Neuronal stem cell (in vitro differentiated cells): ENCODE results near the gene KRT84.

ENCODE experiments used
- DNase-seq: peaks from one replicate; pipeline ENCODE4 v3.0.0-alpha.2; 2013; ENCODE audit warnings: low spot score
- H2AFZ ChIP-seq: one replicate; pipeline ENCODE4 v1.6.1; 2013; ENCODE audit warnings: mild to moderate bottlenecking, low read length, inconsistent platforms
- H2AK5ac ChIP-seq: 2 replicates; pipeline ENCODE4 v1.6.1; 2013; ENCODE audit warnings: low read depth, mild to moderate bottlenecking, inconsistent platforms, low read length, moderate library complexity, mixed read lengths
- H2BK120ac ChIP-seq: 2 replicates; pipeline ENCODE4 v1.6.1; 2013; ENCODE audit warnings: low read depth, mild to moderate bottlenecking, inconsistent platforms, low read length, moderate library complexity, mixed read lengths
- H2BK12ac ChIP-seq: one replicate; pipeline ENCODE4 v1.6.1; 2013; ENCODE audit warnings: low read length, inconsistent platforms
- H2BK15ac ChIP-seq: 2 replicates; pipeline ENCODE4 v1.6.1; 2013; ENCODE audit warnings: mild to moderate bottlenecking, low read length, inconsistent platforms, mixed read lengths
- H2BK5ac ChIP-seq: one replicate; pipeline ENCODE4 v1.6.1; 2013; ENCODE audit warnings: inconsistent platforms, mild to moderate bottlenecking, low read length, moderate library complexity
- H3K14ac ChIP-seq: one replicate; pipeline ENCODE4 v1.6.1; 2013; ENCODE audit warnings: low read length, inconsistent platforms
- H3K18ac ChIP-seq: 2 replicates; pipeline ENCODE4 v1.6.1; 2013; ENCODE audit warnings: low read length, inconsistent platforms
- H3K23ac ChIP-seq: 2 replicates; pipeline ENCODE4 v1.6.1; 2013; ENCODE audit warnings: low read depth, mild to moderate bottlenecking, mixed read lengths, low read length, inconsistent platforms; ENCODE audit not compliant: poor library complexity
- H3K27ac ChIP-seq: replicated peaks from 3 replicates; pipeline ENCODE4 v1.5.1; 2013; ENCODE audit warnings: low read length, inconsistent platforms
- H3K27me3 ChIP-seq, 3 experiments: 2 replicates each; pipeline ENCODE4 v1.6.1; 2013; ENCODE audit warnings: low read length in 3 of 3, mild to moderate bottlenecking in 2 of 3, inconsistent platforms in 1 of 3, low read depth in 1 of 3, mixed read lengths in 1 of 3, moderate library complexity in 1 of 3; ENCODE audit not compliant: control insufficient read depth in 3 of 3, insufficient read depth in 3 of 3
- H3K36me3 ChIP-seq, 2 donors: replicated peaks in 1 of 2; 2 replicates each; pipeline ENCODE4 v1.6.1; 2013; ENCODE audit warnings: low read length in 2 of 2; ENCODE audit not compliant: control insufficient read depth in 2 of 2, insufficient read depth in 2 of 2
- H3K4ac ChIP-seq: 2 replicates; pipeline ENCODE4 v1.6.1; 2013; ENCODE audit warnings: inconsistent platforms, mild to moderate bottlenecking, low read length, moderate library complexity
- H3K4me1 ChIP-seq, 2 donors: 1 replicate in 1 of 2; 2 replicates in 1 of 2; pipeline ENCODE4 v1.6.1; 2013; ENCODE audit warnings: low read length in 2 of 2, low read depth in 1 of 2; ENCODE audit not compliant: control insufficient read depth in 2 of 2, insufficient read depth in 1 of 2
- H3K4me2 ChIP-seq: one replicate; pipeline ENCODE4 v1.6.1; 2013; ENCODE audit warnings: mild to moderate bottlenecking, low read length, inconsistent platforms; ENCODE audit not compliant: insufficient read depth, poor library complexity, severe bottlenecking
- H3K4me3 ChIP-seq, 2 donors: 2 replicates each; pipeline ENCODE4 v1.5.1; 2013; ENCODE audit warnings: low read length in 2 of 2, mild to moderate bottlenecking in 2 of 2, inconsistent platforms in 1 of 2, moderate library complexity in 1 of 2
- H3K79me1 ChIP-seq: one replicate; pipeline ENCODE4 v1.6.1; 2013; ENCODE audit warnings: low read depth, mild to moderate bottlenecking, inconsistent platforms, low read length, moderate library complexity
- H3K9ac ChIP-seq: one replicate; pipeline ENCODE4 v1.6.1; 2013; ENCODE audit warnings: mild to moderate bottlenecking, low read depth, low read length, inconsistent platforms; ENCODE audit not compliant: poor library complexity
- H3K9me3 ChIP-seq, 2 donors: replicated peaks in 1 of 2; 2 replicates each; pipeline versions ENCODE3 to v1.6.1; 2013; ENCODE audit warnings: low read length in 2 of 2, mild to moderate bottlenecking in 2 of 2, inconsistent platforms in 1 of 2, low read depth in 1 of 2, mixed read lengths in 1 of 2, moderate library complexity in 1 of 2; ENCODE audit not compliant: control insufficient read depth in 2 of 2, insufficient read depth in 1 of 2
- H4K8ac ChIP-seq: one replicate; pipeline ENCODE4 v1.6.1; 2013; ENCODE audit warnings: low read depth, mild to moderate bottlenecking, inconsistent platforms, low read length, moderate library complexity
- H4K91ac ChIP-seq: one replicate; pipeline ENCODE4 v1.6.1; 2013; ENCODE audit warnings: low read length, low read depth, mild to moderate bottlenecking, inconsistent platforms; ENCODE audit not compliant: poor library complexity
- WGBS, 2 donors: extraction: QIAGEN DNeasy Blood & Tissue Kit; methylation state at CpG; one replicate each; pipeline ENCODE4 v1.1.7; 2013; ENCODE audit warnings: missing lambda C conversion rate in 2 of 2, mixed read lengths in 1 of 2; ENCODE audit not compliant: insufficient read length in 2 of 2, insufficient replicate concordance in 1 of 2; ENCODE audit errors: extremely low coverage in 2 of 2; 5-methylcytosine and 5-hydroxymethylcytosine counted together

Gene KRT84

DNA sequence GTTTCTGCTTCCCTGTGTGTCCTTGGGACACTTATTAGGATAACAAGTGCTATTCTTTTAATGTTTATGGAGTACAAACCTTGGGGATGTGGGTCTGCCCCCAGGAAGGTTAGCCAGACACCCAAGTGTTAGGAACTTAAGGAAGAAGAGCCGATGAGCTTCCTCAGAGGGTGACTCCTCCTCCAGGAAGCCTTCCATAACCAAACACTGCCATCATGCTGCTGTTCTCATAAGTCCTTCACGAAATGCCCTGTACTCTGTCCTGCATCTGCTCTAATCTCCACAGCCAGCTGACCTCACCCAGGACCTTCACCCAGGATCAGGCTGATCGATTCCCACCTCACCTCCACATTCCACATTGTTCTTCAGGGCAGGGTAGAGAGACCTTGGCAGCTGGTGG, 16.9 kb downstream of the KRT84 start:
- WGBS, 2 donors: no CpG with 5 or more reads among the region's 3 CpGs
- H3K18ac ChIP-seq: no peak overlapping the region
- H4K91ac ChIP-seq: no peak overlapping the region
- H3K23ac ChIP-seq: no peak overlapping the region
- H3K27ac ChIP-seq: no peak overlapping the region
- no peak overlapping the region for H2BK15ac ChIP-seq
- no peaks in the 10 kb centered on the region for H3K9me3 ChIP-seq
- no peak overlapping the region for H3K14ac ChIP-seq
- no peaks in the 10 kb centered on the region for H3K79me1 ChIP-seq
- H2AK5ac ChIP-seq: no peak overlapping the region
- H3K4ac ChIP-seq: no peak overlapping the region
- no peak overlapping the region for H2BK5ac ChIP-seq
- peaks cover 0 to 2% of the 10 kb centered on the region in 2 donors for H3K4me1 ChIP-seq
- H3K4me2 ChIP-seq: no peak overlapping the region
- no peak overlapping the region for H4K8ac ChIP-seq
- no peak overlapping the region for H3K4me3 ChIP-seq
- H2BK120ac ChIP-seq: no peak overlapping the region
- H3K36me3 ChIP-seq: no peaks in the 10 kb centered on the region
- H3K9ac ChIP-seq: no peak overlapping the region
- no peak for DNase-seq
- no peak overlapping the region for H2AFZ ChIP-seq
- H2BK12ac ChIP-seq: no peak overlapping the region
- H3K27me3 ChIP-seq: peaks cover 0 to 5% (median 0%) of the 10 kb centered on the region in 3 experiments

GRCh38 chr12:52367876-52368275, 17.6 kb downstream of the KRT84 start:
- no peak overlapping the region for H3K4ac ChIP-seq
- WGBS, 2 donors: no CpG with 5 or more reads among the region's 6 CpGs

GRCh38 chr12:52366738-52367485, 18.5 kb downstream of the KRT84 start, which contains the start of gene KRT85:
Gene KRT85 (minus strand): TSS chr12:52367481. CDS start chr12:52367405, 76 bp downstream.
- no CpG with 5 or more reads among the region's 42 CpGs for WGBS, 2 donors
- Histone ChIP-seq H3K4me1 (peaks cover 0 to 2% of the 10 kb centered on the region in 2 donors), H2BK120ac (no peak within 1 kb of the TSS), H3K79me1 (no peaks in the 10 kb centered on the region), H3K23ac (peak within 1 kb of the TSS; percentile 14), H2AFZ (no peak within 1 kb of the TSS), H3K4me2 (no peak within 1 kb of the TSS), H3K18ac (peak within 1 kb of the TSS; percentile 74), H3K9me3 (no peaks in the 10 kb centered on the region), H3K14ac (no peak within 1 kb of the TSS), H3K27ac (no peak within 1 kb of the TSS), H3K36me3 (no peaks in the 10 kb centered on the region), H4K91ac (no peak within 1 kb of the TSS), H3K4ac (no peak within 1 kb of the TSS), H3K4me3 (no peak within 1 kb of the TSS), H2AK5ac (peak within 1 kb of the TSS; percentile 22), H2BK5ac (no peak within 1 kb of the TSS), H2BK12ac (no peak within 1 kb of the TSS), H4K8ac (peak within 1 kb of the TSS; percentile 45), H2BK15ac (no peak within 1 kb of the TSS), H3K27me3 (peaks cover 0 to 5% (median 0%) of the 10 kb centered on the region in 3 experiments), H3K9ac (peak within 1 kb of the TSS; percentile 34)
- no peak for DNase-seq

More at GRCh38 chr12:52367876-52368275, 17.6 kb downstream of the KRT84 start:
- Histone ChIP-seq H2BK15ac (no peak overlapping the region), H2BK12ac (no peak overlapping the region), H2BK5ac (no peak overlapping the region), H3K79me1 (no peaks in the 10 kb centered on the region), H3K18ac (no peak overlapping the region), H3K23ac (no peak overlapping the region), H3K27ac (no peak overlapping the region), H3K4me1 (peaks cover 0 to 2% of the 10 kb centered on the region in 2 donors), H2AK5ac (no peak overlapping the region), H3K36me3 (no peaks in the 10 kb centered on the region), H3K4me3 (no peak overlapping the region), H4K8ac (no peak overlapping the region), H2AFZ (no peak overlapping the region), H3K9me3 (no peaks in the 10 kb centered on the region), H3K14ac (no peak overlapping the region), H3K9ac (no peak overlapping the region), H2BK120ac (no peak overlapping the region), H3K4me2 (no peak overlapping the region), H4K91ac (no peak overlapping the region), H3K27me3 (peaks cover 0 to 5% (median 0%) of the 10 kb centered on the region in 3 experiments)
- DNase-seq: no peak

DNA sequence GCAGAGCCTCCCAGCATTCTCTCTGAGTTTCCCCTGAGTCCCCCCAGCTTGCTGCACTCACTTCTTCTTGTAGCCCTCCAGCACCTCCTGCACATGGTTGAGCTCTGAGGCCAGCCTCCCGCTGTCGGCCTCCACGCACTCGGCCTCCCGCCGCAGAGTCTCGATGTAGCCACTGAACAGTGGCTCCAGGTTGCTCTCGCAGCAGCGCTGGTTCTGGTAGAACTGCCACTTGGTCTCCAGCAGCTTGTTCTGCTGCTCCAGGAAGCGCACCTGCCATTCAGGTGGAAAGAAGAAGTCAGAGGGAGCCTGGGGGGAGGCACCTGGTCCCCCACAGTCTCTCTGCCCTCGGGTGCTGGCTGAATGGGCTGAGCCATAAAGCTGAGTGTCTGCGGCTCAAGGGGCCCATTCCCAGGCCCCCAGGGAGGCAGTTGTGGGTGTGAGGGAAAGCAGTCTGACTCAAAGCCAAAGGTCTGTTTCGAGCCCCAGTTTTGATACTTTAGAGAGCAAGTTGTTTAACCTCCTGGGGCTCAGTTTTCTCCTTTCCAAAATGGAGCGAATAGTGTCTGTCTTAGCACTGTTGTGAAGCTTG, 20.5 kb downstream of the KRT84 start:
- no peak overlapping the region for H3K14ac ChIP-seq
- H3K9ac ChIP-seq: no peak overlapping the region
- no peak overlapping the region for H2BK15ac ChIP-seq
- H3K27me3 ChIP-seq: peaks cover 0 to 5% (median 0%) of the 10 kb centered on the region in 3 experiments
- no peak overlapping the region for H2AFZ ChIP-seq
- no peak overlapping the region for H3K4me2 ChIP-seq
- no peak overlapping the region for H4K91ac ChIP-seq
- no peak overlapping the region for H3K18ac ChIP-seq
- WGBS, 2 donors: no CpG with 5 or more reads among the region's 14 CpGs
- no peaks in the 10 kb centered on the region for H3K36me3 ChIP-seq
- H3K23ac ChIP-seq: no peak overlapping the region
- no peak overlapping the region for H3K4me3 ChIP-seq
- no peaks in the 10 kb centered on the region for H3K79me1 ChIP-seq
- H2AK5ac ChIP-seq: peak overlapping the region; percentile 61
- no peak overlapping the region for H4K8ac ChIP-seq
- no peak overlapping the region for H2BK120ac ChIP-seq
- H3K27ac ChIP-seq: no peak overlapping the region
- H2BK12ac ChIP-seq: no peak overlapping the region
- DNase-seq: no peak
- no peaks in the 10 kb centered on the region for H3K9me3 ChIP-seq
- no peaks in the 10 kb centered on the region for H3K4me1 ChIP-seq
- H3K4ac ChIP-seq: no peak overlapping the region
- no peak overlapping the region for H2BK5ac ChIP-seq
